HTERT RPE-1 (cell line): ENCODE results near the gene SAE1.
"Not testable (repeated sequence)": the region's sequence is repeated elsewhere in the genome, so short reads cannot be mapped to it uniquely, and the experiment has no call there.

Source experiments
- in situ Hi-C: fragments of 300-500 bp; cut with MboI; formaldehyde crosslinking; loops from 4 replicates; pipeline ENCODE4 v1.14.3; 2020; ENCODE audit warnings: low sequenced_read_pairs

Gene SAE1

GRCh38 chr19:47130589-47131227, at the start of gene SAE1:
Gene SAE1, plus strand, starts transcription at chr19:47130835. Its CDS starts 96 bp downstream, at chr19:47130931.
- in situ Hi-C loops: no loop called here

DNA sequence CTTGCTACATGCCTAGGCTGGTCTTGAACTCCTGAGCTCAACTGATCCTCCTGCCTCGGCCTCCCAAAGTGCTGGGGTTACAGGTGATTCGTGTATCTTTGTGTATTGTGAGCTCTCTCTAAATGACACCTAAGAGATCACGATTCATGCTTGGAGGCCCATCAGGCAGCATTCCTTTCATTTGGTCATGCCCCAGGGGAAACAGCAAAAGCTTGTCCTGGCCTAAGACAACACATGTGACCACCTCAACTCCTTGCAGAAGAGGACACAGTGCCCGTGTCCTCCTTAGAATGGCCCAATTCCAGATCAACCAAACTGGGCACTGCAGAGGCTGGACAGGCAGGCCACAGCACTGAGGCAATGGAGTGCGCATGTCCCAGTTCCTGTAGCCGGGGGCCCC, 49.5 kb upstream of the SAE1 start:
- in situ Hi-C loops: no loop called here

GRCh38 chr19:47082493-47082892, 48.1 kb upstream of the SAE1 start:
- in situ Hi-C loops: no loop called here

DNA sequence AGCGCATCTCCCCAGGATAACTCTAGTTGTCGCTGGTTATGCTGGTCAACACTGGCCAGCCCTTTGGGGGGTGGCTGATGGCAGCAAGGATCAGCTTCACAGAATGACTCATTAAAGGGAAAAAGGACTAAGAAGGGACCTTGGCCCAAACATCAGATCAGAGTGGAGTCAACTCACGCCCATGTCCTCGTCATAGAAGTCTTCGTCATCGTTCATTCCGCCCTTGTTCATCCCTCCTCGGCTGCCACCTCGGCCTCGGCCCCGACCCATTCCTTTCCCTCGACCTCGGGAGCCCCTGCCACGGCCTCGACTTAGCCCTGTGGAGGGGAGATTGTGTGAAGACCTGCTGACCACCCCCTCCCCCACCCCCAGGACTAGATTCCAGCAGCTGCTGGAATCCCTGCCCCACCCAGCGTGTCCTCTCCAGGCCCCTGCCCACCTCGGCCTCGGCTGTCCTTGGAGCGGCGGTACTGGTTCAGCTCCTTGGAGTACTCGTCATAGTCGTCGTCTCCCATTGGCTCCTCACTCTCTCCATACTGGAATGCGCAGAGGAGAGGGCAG, 45.7 kb upstream of the SAE1 start:
- in situ Hi-C loops: no loop called here

DNA sequence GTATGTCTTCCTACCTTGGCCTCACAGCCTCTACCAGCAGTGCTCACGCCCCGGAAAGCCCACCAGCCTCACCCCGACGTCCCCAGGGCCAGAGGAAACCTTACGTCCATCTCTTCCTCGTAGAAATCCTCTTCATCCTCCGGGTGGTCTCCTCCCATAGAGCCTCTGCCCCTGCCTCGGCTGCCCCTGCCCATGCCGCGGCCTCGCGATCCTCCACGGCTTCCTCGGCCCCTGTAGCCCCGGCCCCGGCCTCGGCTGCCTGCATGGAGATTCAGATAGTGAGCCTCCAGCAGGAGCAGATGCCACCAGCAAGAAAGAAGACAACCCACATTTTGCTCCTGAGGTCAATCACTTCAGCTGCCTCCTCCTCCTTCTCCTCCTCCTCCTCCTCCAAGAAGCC, 44.4 kb upstream of the SAE1 start:
- in situ Hi-C loops: no loop called here

- in situ Hi-C loops: no loop called here
Observed at GRCh38 chr19:47089767-47090350, 40.8 kb upstream of the SAE1 start.

GRCh38 chr19:47093254-47093653, 37.4 kb upstream of the SAE1 start:
- in situ Hi-C loops: no loop called here

DNA sequence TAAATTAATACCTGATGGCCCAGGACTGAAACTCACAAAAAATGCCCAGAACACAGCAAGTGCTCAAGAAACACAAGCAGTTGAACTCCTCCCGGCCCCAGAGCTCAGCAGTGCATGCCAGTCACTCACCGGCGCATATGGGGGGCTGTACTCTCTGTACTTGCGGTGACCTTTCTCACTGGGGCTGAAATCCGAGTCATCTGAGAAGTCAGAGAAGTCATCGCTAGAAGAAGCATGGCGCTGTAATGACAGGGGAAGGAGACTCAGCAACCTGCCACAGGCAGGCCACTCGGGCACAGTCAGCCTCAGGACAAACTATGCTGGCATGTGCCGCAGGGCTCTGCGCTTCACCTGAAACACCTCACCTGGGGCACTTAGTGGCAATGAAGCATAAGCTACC, 36.8 kb upstream of the SAE1 start:
- in situ Hi-C loops: no loop called here

DNA sequence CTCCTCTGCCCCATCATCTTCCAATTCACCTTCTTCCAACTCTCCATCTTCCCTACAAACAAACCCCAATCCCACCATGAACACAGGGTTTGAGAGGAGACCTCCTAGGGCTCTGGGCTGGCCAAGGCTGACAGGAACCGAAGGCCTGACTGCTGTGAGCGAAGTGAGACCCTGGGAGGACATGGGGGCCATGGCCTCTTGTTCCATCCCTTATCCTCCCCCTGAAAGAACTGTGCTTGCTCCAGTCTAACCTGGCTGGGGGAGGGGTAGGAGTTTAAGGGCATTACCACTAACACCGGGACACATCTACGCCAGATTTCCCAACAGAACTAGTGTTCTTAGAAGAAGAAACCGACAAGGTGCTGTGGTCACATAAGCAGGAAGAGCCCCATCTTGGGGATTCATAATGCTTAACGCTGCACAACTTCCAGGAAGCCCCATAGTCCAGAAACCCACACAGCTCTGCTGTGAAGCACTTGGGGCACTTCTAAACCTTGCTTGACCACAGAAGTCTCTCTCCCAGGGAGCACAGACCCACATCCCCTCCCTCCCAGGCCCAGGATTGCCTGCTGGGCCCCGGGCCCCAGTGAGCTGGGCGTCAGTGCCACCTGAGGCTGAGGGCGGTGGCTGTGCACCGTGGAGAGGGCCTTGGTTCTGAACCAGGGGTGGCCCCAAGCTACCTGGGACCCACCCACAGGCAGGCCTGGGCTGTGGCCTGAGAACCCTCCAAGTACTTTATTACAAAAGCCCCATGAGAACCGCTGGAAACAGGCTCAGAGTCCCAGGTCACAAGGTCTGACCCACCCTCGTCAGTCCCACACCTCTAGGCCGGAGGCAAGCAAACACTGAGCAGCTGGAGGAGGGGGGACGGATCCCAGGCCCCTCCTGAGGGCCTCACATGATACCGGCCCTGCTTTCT, 35.8 kb upstream of the SAE1 start:
- in situ Hi-C loops: no loop called here

DNA sequence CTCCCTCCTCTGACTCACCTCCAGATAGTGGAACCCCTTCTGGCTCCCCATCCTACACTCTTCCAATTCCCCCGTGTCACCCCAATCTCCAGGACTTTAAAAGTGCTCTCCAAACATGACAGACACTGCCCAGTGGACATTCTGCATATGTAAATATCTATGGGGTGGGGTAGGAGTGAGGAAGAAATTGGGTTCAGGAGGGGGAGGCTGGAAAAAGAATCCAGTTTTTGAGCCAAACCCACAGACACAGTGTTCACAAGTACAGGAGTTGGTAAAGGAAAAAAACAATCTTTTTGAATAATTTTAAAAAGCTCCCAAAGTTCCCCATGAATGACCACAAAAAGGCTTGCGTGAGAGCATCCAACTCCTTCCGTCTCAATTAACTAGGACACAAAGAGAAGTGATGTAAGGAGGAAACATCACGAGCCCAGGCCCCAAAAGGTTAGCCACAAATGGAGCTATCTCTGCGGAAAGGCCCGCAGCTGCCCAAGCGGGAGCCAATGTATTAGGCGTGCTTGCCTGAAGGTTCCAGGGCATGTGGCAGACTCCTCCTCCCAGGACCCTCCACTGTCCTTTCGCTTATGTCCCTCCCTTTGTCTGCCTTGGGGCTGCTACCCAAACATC, 35.0 kb upstream of the SAE1 start:
- in situ Hi-C loops: no loop called here

DNA sequence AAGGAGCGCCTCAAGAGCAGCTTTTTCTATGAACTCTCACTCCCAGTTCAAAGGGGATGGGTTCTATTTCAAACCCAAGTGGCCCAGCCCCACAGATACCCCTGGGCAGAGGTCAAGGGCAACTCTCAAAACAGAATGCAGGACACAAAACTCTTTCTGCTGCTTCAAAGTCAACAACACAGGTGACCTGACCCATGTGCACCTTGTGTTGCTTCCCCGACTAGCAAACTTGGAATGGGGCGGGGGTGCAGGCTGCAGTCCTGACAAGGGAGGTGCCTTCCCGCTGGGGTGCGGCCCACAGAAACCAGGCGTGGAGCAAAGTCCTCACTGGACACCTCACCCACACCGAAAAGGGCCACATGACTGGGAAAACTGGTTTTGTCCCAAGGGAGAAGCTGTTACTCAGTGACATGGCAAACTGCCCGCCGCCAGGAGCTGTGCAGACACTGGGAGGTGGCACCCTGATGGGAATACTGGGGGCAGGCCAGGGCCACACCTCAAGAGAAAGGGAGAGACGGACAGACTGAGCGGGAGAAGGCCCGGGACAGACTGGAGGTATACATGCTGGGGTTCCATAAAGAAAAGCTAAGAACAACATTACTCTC, 34.4 kb upstream of the SAE1 start:
- in situ Hi-C loops: no loop called here

GRCh38 chr19:47096721-47097120, 33.9 kb upstream of the SAE1 start:
- in situ Hi-C loops: no loop called here

- in situ Hi-C loops: no loop called here
Observed at GRCh38 chr19:47097396-47098201, 33.0 kb upstream of the SAE1 start.

DNA sequence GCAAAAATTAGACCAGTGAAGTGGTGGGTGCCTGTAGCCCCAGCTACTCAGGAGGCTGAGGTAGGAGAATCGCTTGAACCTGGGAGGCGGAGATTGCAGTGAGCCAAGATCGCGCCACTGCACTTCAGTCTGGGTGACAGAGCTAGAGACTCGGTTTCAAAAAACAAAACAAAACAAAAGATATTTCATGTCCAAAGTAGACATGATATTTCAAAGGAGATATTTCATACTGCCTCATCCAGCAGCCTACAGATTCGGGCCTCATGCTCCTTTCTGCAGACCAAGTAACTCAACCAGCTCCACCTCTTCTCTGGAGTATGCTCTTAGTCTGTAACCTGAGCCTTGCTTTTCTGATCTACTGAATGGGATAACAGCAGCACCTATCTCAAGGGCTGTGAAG, 32.0 kb upstream of the SAE1 start:
- in situ Hi-C loops: no loop called here

DNA sequence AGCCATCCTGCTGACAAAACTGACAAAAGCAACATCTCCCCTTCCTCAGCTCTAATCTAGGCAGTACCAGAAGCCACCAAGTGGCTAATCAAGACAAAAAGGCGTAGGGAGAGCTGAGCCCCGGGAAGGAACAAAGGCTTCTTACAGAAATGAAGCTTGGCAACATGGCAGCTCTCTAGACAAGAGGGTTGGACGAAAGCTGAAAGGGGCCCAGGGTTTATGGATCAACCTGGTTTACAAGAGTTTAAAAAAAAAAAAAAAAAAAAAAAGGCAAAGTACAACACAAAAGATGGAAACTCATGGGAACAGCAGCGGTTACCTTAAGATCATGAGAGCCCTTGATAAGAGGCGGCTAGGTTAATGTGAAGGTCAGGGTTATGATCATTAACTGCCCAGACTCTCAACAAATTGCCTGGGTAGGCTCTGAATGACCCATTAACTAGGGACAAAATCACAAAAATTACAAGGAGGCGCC, 31.0 kb upstream of the SAE1 start:
- in situ Hi-C loops: no loop called here

DNA sequence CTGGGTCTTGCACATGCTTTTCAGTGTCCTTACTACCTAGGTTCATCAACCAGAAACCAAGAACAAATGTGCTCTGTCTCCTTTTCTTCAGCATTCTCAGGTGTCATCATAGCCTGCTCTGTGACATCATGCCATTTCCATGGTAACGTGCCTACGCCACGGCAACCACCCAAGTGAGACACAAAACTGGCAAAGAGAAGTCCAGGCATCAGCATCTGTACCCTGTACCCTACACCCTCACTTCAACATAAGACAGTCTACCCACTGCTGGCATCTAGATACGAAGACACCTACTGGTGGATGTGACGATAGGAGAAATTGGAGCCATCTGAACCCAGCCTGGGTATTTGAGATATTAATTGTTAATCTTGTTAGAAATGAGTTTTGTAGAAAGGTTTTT, 30.3 kb upstream of the SAE1 start:
- in situ Hi-C loops: no loop called here

GRCh38 chr19:47101116-47101515, 29.5 kb upstream of the SAE1 start:
- in situ Hi-C loops: not testable (repeated sequence)

- in situ Hi-C loops: no loop called here
Observed at GRCh38 chr19:47102346-47103060, 28.1 kb upstream of the SAE1 start.

GRCh38 chr19:47104680-47105079, 26.0 kb upstream of the SAE1 start:
- in situ Hi-C loops: no loop called here
